Esophagus mucosa (tissue), 1 donor: ENCODE measurements around the gene NT5M. TPM values are rescaled to one million over a fixed set of nuclear protein-coding genes. Genes with fewer than 3 reads are reported as not detected.
A peak's percentile ranks its signal among the peaks of the same experiment; 100 is the strongest.
"Not testable (repeated sequence)": the region's sequence is repeated elsewhere in the genome, so short reads cannot be mapped to it uniquely, and the experiment has no call there.

ENCODE experiments used
- ATAC-seq: fragments of 200-7000 bp; cut with Tn5 transposase; one replicate; pipeline ENCODE4 v1.9.1; 2020
- total RNA-seq: library from RNA; stranded (reverse); gene quantifications from one replicate; pipeline ENCODE4 v1.2.4, GENCODE V29; 2023
- donor health status: DM: yes; HTN: yes; CAD: no.

Gene NT5M
- total RNA-seq, 1 donor from 2014 or later: 0.64 TPM

- ATAC-seq: peak; percentile 94
Observed at GRCh38 chr17:17377071-17377967, 74.1 kb downstream of the NT5M start.

GRCh38 chr17:17379197-17379991 lies 76.2 kb downstream of the NT5M start:
- no peak for ATAC-seq

DNA sequence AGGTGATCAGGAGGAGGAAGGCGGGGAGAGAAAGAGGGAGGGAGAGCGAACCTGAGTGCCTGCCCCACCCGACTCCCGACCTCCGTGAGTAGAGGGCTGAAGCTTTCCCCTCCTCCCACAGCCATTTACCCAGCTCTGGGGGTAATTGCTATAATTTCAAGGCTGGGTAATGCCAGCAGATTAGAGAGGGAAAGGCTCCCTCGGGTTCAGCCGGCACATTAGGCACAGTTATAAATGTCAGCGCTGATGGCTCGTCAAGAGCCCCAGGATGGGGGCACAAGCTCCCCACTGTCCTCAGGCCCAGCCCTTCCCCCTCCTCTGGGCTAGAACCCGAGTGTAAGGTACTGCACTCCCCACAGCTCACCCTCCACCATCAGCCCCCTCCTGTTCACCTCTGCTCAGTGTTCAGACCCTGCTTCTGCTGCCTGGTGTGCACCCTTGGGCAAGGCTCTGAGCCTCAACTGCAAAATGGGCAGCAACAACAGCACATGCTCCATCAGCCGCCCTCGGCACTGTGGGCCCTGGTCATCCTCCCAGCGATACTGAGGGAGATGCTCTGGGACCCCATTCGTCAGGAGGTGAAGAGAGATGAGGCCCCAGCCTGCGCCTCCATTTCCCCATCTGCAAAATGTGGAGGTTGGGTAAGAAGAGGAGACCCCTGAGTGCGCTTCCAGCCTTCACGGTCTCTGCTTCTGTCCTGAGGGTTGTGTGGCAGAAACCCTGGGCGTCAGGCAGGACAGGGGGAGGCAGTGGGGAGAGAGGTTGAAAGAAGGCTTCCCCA lies 77.2 kb downstream of the NT5M start:
- no peak for ATAC-seq

GRCh38 chr17:17381446-17382064 lies 78.4 kb downstream of the NT5M start:
- ATAC-seq: no peak

GRCh38 chr17:17382065-17382459 lies 78.9 kb downstream of the NT5M start:
- ATAC-seq: no peak

GRCh38 chr17:17382971-17383370 lies 79.8 kb downstream of the NT5M start:
- ATAC-seq: no peak

DNA sequence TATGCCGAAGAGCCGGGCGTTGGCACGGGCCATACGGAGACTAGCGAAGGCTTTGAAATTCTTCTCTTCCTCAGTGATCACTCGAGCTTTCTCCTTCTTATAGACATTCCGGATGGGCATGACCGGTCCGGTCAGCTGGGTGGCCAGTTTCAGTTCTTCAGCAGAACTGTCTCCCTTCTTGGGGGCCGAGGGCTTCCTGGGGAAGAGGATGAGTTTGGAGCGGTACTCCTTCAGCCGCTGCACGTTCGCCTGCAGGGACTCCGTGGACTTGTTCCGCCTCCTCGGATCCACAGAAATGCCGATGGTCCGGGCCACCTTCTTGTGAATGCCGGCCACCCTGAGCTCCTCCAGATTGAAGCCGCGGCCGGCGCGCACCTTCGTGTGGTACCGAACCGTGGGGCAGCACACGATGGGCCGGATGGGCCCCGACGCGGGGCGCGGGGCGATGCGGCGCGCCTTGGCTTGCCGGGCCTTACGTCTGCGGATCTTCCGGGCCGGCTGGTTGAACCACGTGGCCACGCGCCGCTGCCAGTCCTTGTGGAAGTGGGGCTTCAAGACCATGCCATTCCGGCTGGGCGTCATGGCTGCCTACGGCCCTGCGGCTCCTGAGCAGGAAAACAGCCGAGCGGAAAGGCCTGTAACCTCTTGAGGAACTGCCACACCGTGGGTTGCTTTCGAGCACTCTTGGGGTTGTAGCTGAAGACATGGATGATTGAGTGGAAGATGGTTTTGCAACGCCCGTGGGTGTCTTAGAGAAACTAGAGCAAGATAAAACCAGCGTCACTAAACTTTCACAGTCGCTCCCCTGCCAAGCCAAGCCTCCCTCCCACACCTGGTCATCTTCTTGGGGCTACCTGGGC lies 80.5 kb downstream of the NT5M start:
- not testable (repeated sequence) for ATAC-seq

- ATAC-seq: no peak
Observed at GRCh38 chr17:17384291-17384615, 81.1 kb downstream of the NT5M start.

DNA sequence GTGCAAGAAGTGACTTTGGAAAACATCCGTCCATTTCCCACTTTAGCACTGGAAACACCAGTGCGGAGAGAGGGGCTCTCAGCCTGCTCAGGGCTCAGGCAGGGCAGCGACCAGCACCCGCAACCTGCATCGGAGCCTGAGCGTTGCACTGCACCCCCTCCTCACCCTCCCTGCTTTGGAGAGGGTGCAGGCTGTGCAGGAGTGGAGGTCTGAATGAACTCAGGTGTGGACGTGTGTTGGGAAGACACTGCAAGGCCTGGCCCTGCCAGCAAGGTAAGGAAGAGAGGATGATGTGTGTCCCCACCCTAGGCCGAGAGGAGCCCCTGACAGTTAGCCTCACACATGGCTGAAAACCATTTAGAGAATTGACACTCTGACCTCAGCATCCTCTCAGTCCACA lies 81.8 kb downstream of the NT5M start:
- no peak for ATAC-seq

GRCh38 chr17:17385491-17385890 lies 82.3 kb downstream of the NT5M start:
- no peak for ATAC-seq

GRCh38 chr17:17386094-17386800 lies 83.1 kb downstream of the NT5M start:
- ATAC-seq: no peak

GRCh38 chr17:17387017-17387497 lies 83.9 kb downstream of the NT5M start:
- peak; percentile 91 for ATAC-seq

DNA sequence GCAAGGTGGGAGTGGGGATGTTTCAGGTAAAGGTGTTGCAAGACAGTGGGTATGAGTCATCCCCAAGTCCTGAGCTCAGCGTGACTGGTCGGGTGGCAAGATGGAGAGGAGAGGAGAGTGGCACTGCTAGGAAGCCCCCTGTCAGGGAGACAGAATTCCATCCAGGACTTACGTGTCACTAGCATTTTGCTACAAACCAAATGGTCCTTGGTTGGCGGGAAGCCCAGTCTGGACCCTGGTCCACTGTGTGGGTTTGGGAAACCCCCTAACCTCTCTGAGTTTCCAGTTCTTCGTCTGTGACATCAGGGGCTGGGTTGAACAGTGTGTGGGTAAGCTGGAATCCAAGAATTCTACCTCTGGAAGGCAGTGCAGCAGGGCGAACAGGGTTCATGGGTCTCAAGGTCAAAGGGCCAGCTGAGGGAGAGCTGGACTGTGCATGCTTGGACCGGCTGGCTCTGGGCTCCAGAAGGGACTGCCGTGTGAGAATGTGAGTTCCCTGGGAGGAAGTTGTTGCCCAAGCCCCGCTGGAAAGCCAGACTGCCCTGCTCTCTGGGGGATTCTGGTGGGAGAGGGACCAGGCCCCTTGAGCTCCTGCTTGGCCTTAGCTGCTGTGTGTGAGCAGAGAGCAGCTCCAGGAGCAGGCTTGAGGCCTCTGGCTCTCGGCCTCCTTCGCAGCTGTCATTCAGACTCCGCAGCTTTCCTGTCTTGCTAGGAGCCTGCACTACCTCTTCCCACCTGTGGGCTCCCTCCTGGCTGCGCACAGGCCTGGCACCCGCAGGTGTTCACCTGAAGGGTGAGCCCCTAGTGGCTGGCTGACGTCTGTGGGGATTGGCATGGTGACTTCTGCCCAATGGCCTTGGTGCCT lies 84.6 kb downstream of the NT5M start:
- ATAC-seq: peak; percentile 89

- no peak for ATAC-seq
Observed at GRCh38 chr17:17388657-17389496, 85.7 kb downstream of the NT5M start.

GRCh38 chr17:17391668-17392370 lies 88.6 kb downstream of the NT5M start:
- ATAC-seq: no peak

- ATAC-seq: no peak
Observed at GRCh38 chr17:17393976-17394375, 90.8 kb downstream of the NT5M start.

- ATAC-seq: no peak
Observed at GRCh38 chr17:17394494-17394893, 91.3 kb downstream of the NT5M start.

DNA sequence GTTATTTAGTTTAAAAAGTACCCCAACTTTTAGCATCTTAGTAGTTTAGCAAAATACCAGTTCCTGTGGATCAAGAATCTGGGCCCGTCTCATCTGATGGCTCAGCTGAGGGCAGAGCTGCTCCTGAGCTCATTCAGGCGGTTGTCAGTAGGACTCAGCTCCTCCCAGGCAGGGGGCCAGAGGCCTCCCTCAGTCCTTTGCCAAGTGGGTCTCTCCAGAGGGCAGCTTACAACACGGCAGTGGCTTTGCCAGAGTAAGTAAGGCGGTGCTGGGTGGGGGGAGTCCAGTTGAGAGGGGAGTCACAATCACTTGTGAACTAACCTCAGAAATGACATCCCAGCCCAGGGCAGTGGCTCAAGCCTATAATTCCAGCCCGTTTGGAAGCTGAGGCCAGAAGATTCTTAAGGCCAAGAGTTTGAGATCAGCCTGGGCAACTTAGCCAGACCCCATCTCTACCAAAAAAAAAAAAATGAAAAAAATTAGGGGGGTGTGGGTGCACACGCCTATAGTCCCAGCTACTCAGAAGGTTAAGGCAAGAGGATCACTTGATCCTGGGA lies 92.2 kb downstream of the NT5M start:
- ATAC-seq: no peak
